HepG2 (cell line): ENCODE data around the gene GPR183.

Source experiments
- CBX5 ChIP-seq: sonication (generic); formaldehyde crosslinking; IDR thresholded peaks from 2 replicates; pipeline ENCODE4 v1.4.0; 2020; ENCODE audit warnings: missing genetic modification reagents, borderline replicate concordance
- CTCF ChIP-seq: sonication (generic); formaldehyde crosslinking; IDR thresholded peaks from 2 replicates; pipeline ENCODE4 v1.5.0; 2020; ENCODE audit warnings: mild to moderate bottlenecking, missing genetic modification reagents, moderate library complexity
- KAT7 ChIP-seq: IDR thresholded peaks from 2 replicates; pipeline ENCODE4 v1.6.1; 2018; ENCODE audit warnings: borderline replicate concordance, missing compliant biosample characterization
- NCOA2 ChIP-seq: sonication (generic); formaldehyde crosslinking; IDR thresholded peaks from 2 replicates; pipeline ENCODE4 v1.8.0; 2022; ENCODE audit warnings: inconsistent platforms
- ZBTB7B ChIP-seq: sonication (generic); formaldehyde crosslinking; IDR thresholded peaks from 2 replicates; pipeline ENCODE4 v1.4.0; 2020; ENCODE audit warnings: missing genetic modification reagents
- ZFP90 ChIP-seq: sonication (generic); formaldehyde crosslinking; IDR thresholded peaks from 2 replicates; pipeline ENCODE4 v1.8.0; 2022; ENCODE audit warnings: missing genetic modification reagents, mild to moderate bottlenecking, inconsistent platforms, borderline replicate concordance
- TF ChIP-seq, protein P1 (sequence below): IDR thresholded peaks from 2 replicates; pipeline ENCODE4 v1.6.1; 2012; ENCODE audit warnings: inconsistent platforms

GRCh38 chr13:99301913-99302636, 5.1 kb downstream of the GPR183 start:
- TF ChIP-seq, protein P1, sequence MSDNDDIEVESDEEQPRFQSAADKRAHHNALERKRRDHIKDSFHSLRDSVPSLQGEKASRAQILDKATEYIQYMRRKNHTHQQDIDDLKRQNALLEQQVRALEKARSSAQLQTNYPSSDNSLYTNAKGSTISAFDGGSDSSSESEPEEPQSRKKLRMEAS: no peak
- TF ChIP-seq CTCF (no peak), ZBTB7B (no peak), ZFP90 (CRISPR knock-in tag) (no peak), KAT7 (CRISPR knock-in tag) (no peak), CBX5 (CRISPR knock-in tag) (no peak), NCOA2 (CRISPR knock-in tag) (no peak)
